ENCODE results near the gene ZIC4.

GRCh38 chr3:147360646-147361453, 45.5 kb downstream of the ZIC4 start:
- TF ChIP-seq HDAC2 (IDR thresholded peaks at IDR 0.05) (no peak), POLR2A (IDR thresholded peaks at IDR 0.05; ENCODE audit: low read depth, low read length) (no peak)

Data from GM12878 (cell line).